Measurements from ENCODE around the gene CUL4A.

Gene CUL4A

DNA sequence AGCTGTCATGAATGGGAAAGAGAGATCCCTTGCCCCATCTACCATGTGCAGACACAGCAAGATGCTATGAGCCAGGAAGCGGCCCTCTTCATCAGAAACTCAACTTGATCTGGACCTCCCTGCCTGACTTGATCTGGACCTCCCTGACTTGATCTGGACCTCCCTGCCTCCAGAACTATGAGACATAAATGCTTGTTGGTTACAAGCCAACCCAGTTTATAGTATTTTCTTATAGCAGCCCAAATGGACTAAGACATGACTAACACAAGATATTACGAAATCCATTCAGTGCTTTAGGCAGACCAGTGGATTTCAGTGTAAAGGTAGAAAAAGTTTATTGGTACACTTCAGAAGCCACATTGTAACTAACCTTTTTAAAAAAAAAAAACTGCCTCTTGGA is 16.5 kb upstream of the CUL4A start:
- ChIA-PET CTCF (no interaction called here), POLR2A (interaction anchor here (3.2 kb wide), 1 partner anchor 16 kb away, joined by 11 read pairs; the partner anchor contains the start of genes CUL4A and PCID2)
- TF ChIP-seq SP1 (IDR thresholded peaks at IDR 0.05), result no peak
- TF ChIP-seq ELF4 (IDR thresholded peaks at IDR 0.05), result no peak
- TF ChIP-seq LEF1 (IDR thresholded peaks at IDR 0.05; ENCODE audit: borderline replicate concordance), result no peak
- no peak for TF ChIP-seq ARNT (IDR thresholded peaks at IDR 0.05)
- TF ChIP-seq BHLHE40 (IDR thresholded peaks at IDR 0.05; ENCODE audit: borderline replicate concordance), result no peak
- no peak for TF ChIP-seq FOXA1 (IDR thresholded peaks at IDR 0.05)
- no peak for DNase-seq (ENCODE audit: extremely low spot score)

DNA sequence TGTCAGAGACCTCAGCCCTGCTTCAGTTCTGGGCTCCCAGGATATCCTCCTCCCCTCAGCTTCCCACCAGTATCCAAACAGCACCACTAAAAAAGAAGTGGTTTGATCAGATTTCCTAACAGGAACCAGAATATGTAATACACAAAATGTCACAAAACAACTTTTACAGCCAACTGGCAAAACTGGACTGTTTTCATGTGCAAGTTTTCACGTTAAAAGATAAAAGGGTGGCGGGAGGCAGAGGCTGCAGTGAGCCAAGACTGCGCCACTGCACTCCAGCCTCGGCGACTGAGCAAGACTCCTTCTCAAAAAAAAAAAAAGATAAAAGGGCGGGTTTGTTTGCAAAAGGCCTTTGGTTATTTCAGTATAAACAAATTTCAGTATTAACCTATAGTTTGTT is 14.1 kb upstream of the CUL4A start:
- ChIA-PET CTCF (no interaction called here), POLR2A (no interaction called here)
- no peak for DNase-seq (ENCODE audit: extremely low spot score)
- TF ChIP-seq NFRKB (IDR thresholded peaks at IDR 0.05) (no peak), LEF1 (IDR thresholded peaks at IDR 0.05; ENCODE audit: borderline replicate concordance) (no peak), ZNF384 (IDR thresholded peaks at IDR 0.05) (no peak), BHLHE40 (IDR thresholded peaks at IDR 0.05; ENCODE audit: borderline replicate concordance) (no peak), SP1 (IDR thresholded peaks at IDR 0.05) (no peak), L3MBTL2 (conservative IDR thresholded peaks at IDR 0.05) (no peak), ARNT (IDR thresholded peaks at IDR 0.05) (no peak)

DNA sequence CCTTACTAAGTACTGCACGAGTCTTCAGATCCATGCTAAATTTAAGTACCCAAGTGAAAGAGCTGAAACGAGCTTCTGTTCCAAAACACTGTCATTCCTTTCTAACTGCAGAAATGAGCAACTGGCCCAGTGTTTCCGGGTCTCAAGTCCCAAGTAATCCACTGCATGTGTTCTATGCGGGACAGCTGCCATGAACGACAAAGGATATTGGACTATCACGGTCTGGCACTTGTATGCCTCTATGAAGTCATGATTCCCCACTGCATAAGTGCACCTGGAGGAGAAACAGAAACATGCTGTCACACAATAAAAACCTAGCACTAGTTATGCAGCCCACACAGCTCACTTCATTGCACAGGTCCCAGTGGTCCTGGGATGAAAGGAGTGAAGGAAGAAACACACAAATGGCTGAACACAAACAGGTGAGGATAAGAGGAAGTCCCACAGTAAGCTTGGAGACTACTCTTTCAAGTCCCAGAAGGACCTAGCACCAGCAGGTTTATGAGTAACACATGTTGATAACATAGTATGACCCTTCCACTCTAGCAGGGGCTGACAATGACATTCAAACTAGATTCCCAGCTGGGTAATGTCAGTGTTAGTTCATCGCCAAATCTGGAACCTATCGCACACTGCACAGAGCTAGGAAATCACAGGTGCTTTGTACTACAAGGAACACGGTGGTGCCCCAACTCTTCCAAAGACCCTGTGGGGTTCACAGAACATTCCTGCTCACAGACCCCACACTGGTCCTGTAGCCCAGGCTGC is 12.3 kb upstream of the CUL4A start:
- CTCF ChIA-PET, result no interaction called here
- DNase-seq (ENCODE audit: extremely low spot score), result no peak
- POLR2A ChIA-PET, result interaction anchor here (1.5 kb wide), 1 partner anchor 12 kb away, joined by 7 read pairs; the partner anchor contains the start of genes CUL4A and PCID2
- no peak for TF ChIP-seq CTBP1 (IDR thresholded peaks at IDR 0.05; ENCODE audit: borderline replicate concordance)
- TF ChIP-seq, protein P1, sequence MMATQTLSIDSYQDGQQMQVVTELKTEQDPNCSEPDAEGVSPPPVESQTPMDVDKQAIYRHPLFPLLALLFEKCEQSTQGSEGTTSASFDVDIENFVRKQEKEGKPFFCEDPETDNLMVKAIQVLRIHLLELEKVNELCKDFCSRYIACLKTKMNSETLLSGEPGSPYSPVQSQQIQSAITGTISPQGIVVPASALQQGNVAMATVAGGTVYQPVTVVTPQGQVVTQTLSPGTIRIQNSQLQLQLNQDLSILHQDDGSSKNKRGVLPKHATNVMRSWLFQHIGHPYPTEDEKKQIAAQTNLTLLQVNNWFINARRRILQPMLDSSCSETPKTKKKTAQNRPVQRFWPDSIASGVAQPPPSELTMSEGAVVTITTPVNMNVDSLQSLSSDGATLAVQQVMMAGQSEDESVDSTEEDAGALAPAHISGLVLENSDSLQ (IDR thresholded peaks at IDR 0.05), result no peak
- TF ChIP-seq L3MBTL2 (conservative IDR thresholded peaks at IDR 0.05), result no peak
- no peak for TF ChIP-seq FOXM1 (IDR thresholded peaks at IDR 0.05; ENCODE audit: borderline replicate concordance)

DNA sequence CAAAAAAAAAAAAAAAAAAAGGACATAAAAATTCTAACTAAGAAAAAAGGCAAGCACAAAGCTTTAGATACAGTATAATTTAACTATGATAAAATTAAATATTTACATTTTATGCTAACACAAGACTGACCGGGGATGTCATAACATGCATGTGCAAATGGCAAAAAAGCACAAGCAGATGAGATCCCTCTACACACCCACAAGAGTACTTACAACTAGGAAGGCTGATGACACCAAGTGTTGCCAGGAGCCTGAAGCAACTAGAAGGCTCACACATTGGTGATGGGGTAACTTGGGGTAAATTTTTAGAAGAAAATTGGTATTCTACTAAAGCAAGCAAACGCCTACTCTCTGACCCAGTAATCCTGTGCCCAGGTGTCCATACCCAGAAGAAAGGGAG is 7.6 kb upstream of the CUL4A start:
- ChIA-PET CTCF (no interaction called here), POLR2A (interaction anchor here (1.5 kb wide), 1 partner anchor 8 kb away, joined by 4 read pairs; the partner anchor contains the start of genes CUL4A and PCID2)
- no peak for DNase-seq (ENCODE audit: extremely low spot score)
- TF ChIP-seq HDGF (IDR thresholded peaks at IDR 0.05; ENCODE audit: borderline replicate concordance), result no peak
- no peak for TF ChIP-seq FOXK2 (IDR thresholded peaks at IDR 0.05)
- TF ChIP-seq NFRKB (IDR thresholded peaks at IDR 0.05), result no peak
- TF ChIP-seq ELF4 (IDR thresholded peaks at IDR 0.05), result no peak
- no peak for TF ChIP-seq L3MBTL2 (conservative IDR thresholded peaks at IDR 0.05)
- TF ChIP-seq FOXA1 (IDR thresholded peaks at IDR 0.05), result no peak
- no peak for TF ChIP-seq ARNT (IDR thresholded peaks at IDR 0.05)

DNA sequence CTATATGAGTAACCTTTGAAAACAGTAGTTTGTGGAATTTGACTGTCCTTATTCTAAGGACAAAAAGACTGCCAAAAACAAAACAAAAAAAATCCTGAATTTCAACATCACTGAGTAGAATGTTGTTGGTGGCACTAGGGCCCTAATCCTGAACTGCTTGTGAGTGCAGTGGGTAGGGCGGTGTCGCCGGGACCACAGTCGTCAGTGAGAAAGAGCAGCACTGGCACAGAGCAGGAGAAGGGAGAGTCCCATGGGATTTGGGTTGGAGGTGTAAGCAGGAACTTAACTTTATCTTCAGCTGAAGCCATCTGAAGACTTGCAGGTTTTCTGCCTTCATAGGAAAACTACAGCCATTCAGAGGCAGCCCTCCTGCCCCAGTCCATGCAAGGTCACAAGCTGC is 6.5 kb upstream of the CUL4A start:
- TF ChIP-seq L3MBTL2 (conservative IDR thresholded peaks at IDR 0.05) (no peak), FOXM1 (IDR thresholded peaks at IDR 0.05; ENCODE audit: borderline replicate concordance) (no peak), CTBP1 (IDR thresholded peaks at IDR 0.05; ENCODE audit: borderline replicate concordance) (no peak), NFRKB (IDR thresholded peaks at IDR 0.05) (no peak), BHLHE40 (IDR thresholded peaks at IDR 0.05; ENCODE audit: borderline replicate concordance) (no peak)
- TF ChIP-seq, protein P1 (IDR thresholded peaks at IDR 0.05), result no peak
- DNase-seq (ENCODE audit: extremely low spot score), result no peak
- CTCF ChIA-PET, result no interaction called here
- POLR2A ChIA-PET, result no interaction called here

DNA sequence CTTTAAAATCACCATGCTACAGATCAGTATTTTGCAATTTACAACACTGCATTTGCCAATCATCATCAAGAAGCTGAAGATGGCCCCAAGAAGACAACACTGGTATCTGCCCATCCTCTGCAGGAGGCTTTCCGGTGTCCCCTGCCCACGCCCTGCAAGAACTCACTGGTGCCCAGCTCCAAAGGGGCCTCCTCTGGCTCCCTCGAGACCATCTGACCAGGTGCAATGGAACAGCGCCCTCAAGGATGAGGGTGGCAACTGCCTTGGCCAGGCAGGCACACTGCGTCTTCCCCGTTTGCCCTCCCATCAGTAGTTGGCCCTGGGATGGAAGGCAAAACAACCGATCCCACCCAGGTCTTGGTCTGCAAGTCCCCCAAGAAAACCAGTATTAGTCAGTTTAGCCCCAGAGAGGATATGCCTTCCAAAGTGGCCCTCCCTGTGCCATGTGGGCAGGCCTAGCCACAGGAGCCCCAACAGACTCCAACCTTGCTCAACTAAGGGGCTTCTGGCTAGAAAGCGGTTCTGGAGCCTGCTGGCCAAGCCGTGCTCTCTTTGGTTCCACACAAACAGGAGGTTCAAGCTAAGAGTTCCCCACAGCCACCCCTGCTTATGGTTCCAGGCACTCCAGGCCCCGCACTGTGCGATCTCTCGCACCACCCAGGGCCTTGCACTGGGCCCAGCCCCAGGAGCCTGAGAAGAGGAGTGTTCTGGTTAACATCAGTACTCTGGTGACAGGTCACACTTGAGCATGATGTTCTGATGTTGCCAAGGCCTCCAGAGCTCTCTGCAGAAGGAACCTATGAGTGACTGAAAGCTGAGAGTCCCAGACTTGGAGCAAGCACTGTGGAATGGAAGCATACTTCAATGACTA is 5.7 kb upstream of the CUL4A start:
- CTCF ChIA-PET, result no interaction called here
- DNase-seq (ENCODE audit: extremely low spot score), result no peak
- no peak for TF ChIP-seq BHLHE40 (IDR thresholded peaks at IDR 0.05; ENCODE audit: borderline replicate concordance)
- no peak for TF ChIP-seq NFRKB (IDR thresholded peaks at IDR 0.05)
- POLR2A ChIA-PET, result no interaction called here

DNA sequence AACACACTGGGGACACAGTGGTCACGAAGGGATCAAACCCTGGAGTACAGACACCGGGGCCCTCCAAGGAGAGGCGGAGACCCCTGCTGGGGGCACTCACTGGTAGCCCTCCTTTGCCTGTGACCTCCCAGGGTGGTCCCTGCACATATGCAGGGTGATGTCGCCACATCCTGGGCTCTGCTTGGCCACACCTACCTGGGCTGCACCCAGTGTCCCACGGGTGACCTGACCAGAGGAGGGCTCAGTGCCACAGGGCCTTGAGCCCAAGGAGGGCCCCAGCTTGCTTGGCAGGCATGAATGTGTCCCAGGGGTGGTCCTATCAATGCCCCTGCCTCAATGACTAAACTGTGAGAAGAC is 5.1 kb upstream of the CUL4A start:
- CTCF ChIA-PET, result no interaction called here
- DNase-seq (ENCODE audit: extremely low spot score), result no peak
- POLR2A ChIA-PET, result no interaction called here
- TF ChIP-seq FOXA1 (IDR thresholded peaks at IDR 0.05) (no peak), SP1 (IDR thresholded peaks at IDR 0.05) (no peak), NFRKB (IDR thresholded peaks at IDR 0.05) (no peak), HDGF (IDR thresholded peaks at IDR 0.05; ENCODE audit: borderline replicate concordance) (no peak), SUZ12 (IDR thresholded peaks at IDR 0.05) (no peak), FOXK2 (IDR thresholded peaks at IDR 0.05) (no peak), BHLHE40 (IDR thresholded peaks at IDR 0.05; ENCODE audit: borderline replicate concordance) (no peak), TARDBP (IDR thresholded peaks at IDR 0.05) (no peak), ZNF384 (IDR thresholded peaks at IDR 0.05) (no peak), ARNT (IDR thresholded peaks at IDR 0.05) (no peak), CTBP1 (IDR thresholded peaks at IDR 0.05; ENCODE audit: borderline replicate concordance) (no peak), FOXM1 (IDR thresholded peaks at IDR 0.05; ENCODE audit: borderline replicate concordance) (no peak), L3MBTL2 (conservative IDR thresholded peaks at IDR 0.05) (no peak), LEF1 (IDR thresholded peaks at IDR 0.05; ENCODE audit: borderline replicate concordance) (no peak), ELF4 (IDR thresholded peaks at IDR 0.05) (no peak)
- TF ChIP-seq, protein P1 (IDR thresholded peaks at IDR 0.05), result no peak
